HG03064 (cell line): Measurements from ENCODE around the gene RNASEH2C.
"Not testable (repeated sequence)": the region's sequence is repeated elsewhere in the genome, so short reads cannot be mapped to it uniquely, and the experiment has no call there.

Experiments
- ATAC-seq: cut with Tn5 transposase; IDR thresholded peaks from one replicate; pipeline ENCODE4 v1.9.1; 2021; ENCODE audit warnings: low read depth; ENCODE audit not compliant: unreplicated experiment

Gene RNASEH2C

DNA sequence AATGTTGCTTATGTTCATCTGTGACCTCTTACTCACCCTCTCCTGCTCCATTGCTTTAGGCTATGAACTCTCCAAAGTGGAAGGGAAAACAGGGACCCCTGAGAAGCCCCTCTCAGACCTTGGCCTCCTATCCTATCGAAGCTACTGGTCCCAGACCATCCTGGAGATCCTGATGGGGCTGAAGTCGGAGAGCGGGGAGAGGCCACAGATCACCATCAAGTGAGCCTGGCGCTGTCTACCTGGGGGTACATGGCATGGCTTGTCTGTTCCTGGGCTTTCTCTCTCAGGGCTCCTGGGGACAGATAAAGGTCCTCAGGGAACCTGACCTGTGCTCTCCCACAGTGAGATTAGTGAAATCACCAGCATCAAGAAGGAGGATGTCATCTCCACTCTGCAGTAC lies 2.1 kb downstream of the RNASEH2C start:
- ATAC-seq: no peak

DNA sequence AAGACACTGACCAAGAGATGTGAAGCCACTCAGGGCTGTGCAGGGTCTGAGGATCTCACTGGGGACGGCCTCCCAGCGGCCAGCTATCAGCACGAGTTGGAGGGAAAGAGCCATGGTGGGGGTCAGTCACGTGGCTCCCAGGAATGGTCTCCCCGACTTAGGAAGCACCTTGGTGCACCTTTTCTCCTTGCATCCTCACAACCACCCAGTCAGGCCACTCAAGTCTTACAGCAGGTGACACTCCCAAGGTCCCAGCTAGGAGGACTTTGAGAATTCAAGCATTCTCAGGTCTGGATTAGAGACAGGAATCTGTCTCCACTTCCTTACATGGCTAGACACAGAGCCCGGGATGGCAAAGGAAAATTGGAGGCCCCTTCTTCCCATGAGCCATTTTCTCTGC lies 2.7 kb downstream of the RNASEH2C start:
- ATAC-seq: no peak

- ATAC-seq: no peak
Measured at GRCh38 chr11:65716774-65717405, 3.7 kb downstream of the RNASEH2C start.

DNA sequence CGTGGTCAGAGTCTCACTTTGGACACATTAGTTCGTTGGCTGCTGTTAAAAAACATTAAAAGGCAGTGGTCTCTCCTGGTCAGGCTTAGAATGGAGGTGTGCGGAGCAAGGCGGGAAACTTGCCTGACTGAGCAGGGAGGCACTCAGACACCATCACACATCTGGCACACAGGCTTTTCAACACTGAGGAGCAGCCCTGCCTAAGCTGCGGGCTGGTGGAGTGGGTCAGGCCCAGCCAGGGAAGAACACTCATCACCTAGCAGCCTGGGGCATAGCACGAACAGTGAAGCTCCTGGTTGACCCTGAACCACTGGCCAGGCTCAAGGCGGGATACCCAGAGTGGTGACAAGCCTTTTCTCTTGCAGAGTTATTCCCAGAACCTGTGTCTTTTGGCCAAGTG lies 4.3 kb downstream of the RNASEH2C start:
- ATAC-seq: no peak

DNA sequence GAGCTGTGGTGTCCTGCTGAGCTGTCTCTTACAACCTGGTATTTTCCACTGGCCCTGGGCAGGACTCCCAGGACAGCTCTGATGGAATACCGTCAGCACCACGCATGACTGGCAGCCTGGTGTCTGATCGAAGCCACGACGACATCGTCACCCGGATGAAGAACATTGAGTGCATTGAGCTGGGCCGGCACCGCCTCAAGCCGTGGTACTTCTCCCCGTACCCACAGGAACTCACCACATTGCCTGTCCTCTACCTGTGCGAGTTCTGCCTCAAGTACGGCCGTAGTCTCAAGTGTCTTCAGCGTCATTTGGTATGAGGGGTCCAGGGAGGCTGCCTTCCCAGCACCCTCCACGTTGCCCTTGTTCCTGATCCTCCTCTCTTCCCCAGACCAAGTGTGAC lies 6.2 kb downstream of the RNASEH2C start:
- ATAC-seq: no peak

GRCh38 chr11:65713212-65713969 lies 7.2 kb downstream of the RNASEH2C start:
- no peak for ATAC-seq

GRCh38 chr11:65712633-65713076 lies 7.9 kb downstream of the RNASEH2C start:
- ATAC-seq: no peak

DNA sequence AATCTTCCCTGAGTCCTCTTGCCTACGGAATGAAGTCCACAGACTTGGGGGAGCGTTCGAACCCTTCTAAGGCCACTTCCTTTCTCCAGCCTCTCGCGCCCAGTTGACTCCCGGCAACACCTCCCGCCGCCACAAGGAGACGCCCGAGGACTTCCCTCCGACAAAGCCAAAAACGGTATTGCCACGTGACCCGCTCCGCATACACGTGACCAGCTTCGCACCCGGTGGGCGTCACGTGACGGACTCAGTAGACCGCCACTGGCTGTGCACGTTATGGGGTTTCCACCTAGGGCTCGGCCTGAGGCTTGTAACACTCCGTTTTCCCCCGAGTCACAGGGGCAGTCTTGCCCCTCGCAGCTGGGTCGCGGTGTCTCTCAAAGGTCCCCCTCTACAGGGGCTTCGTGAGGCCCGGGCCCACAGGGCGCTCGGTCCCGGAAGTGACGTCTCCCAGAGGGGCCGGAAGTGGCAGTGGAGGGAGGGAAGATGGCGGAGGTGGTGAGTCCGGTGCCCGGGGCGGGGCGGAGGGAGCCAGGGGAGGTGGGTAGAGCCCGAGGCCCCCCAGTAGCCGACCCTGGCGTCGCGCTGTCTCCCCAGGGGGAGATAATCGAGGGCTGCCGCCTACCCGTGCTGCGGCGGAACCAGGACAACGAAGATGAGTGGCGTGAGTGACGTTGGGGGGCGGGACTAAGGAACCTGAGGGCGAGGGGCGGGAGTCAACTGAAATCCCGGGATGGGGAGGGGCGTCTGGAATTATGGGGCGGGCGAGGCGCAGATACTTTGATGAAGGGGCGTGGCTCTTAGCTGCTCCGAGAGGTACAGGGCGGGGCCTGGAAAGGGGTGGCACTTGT lies 8.6 kb downstream of the RNASEH2C start, which contains the start of gene KAT5:
Gene KAT5 (plus strand): TSS at position 468 of the 848 bp plus-strand sequence. CDS start 16 bp downstream, at position 484.
- peak; percentile 63 for ATAC-seq

- no peak for ATAC-seq
Measured at GRCh38 chr11:65710421-65710820, 10.2 kb downstream of the RNASEH2C start.

- ATAC-seq: no peak
Measured at GRCh38 chr11:65709661-65710060, 10.9 kb downstream of the RNASEH2C start.

DNA sequence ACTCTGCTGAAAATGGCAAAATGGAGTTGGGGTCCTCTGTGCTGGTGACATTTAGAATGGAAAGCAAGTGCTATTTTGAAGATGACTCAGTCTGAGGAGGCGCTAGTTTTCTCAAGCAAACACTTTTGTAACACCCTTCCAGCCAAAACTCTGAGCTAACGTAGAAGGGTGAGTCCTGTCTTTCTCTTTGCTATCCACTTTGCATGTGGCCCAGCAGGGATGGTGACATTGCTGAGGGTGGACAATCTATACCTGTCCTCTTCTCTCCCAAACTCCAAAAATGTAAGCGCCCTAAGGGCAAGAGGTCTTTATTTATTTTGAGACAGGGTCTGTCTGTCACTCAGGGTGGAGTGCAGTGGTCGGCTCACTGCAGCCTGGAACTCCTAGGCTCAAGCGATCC lies 12.1 kb downstream of the RNASEH2C start:
- no peak for ATAC-seq

GRCh38 chr11:65707002-65707401 lies 13.6 kb downstream of the RNASEH2C start:
- not testable (repeated sequence) for ATAC-seq

DNA sequence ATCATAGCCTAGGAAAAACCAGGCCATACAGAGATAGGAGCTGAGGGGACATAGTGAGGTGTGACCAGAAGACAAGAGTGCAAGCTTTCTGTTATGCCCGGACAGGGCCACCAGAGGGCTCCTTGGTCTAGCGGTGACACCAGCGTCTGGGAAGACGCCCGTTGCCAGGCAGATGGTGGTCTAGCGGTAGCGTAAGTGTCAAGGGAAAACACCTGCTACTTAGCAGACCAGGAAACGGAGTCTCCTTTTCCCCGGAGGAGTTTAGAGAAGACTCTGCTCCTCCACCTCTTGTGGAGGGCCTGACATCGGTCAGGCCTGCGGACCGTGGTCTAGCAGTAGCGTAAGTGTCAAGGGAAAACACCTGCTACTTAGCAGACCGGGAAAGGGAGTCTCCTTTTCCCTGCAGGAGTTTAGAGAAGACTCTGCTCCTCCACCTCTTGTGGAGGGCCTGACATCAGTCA lies 14.3 kb downstream of the RNASEH2C start:
- ATAC-seq: not testable (repeated sequence)

DNA sequence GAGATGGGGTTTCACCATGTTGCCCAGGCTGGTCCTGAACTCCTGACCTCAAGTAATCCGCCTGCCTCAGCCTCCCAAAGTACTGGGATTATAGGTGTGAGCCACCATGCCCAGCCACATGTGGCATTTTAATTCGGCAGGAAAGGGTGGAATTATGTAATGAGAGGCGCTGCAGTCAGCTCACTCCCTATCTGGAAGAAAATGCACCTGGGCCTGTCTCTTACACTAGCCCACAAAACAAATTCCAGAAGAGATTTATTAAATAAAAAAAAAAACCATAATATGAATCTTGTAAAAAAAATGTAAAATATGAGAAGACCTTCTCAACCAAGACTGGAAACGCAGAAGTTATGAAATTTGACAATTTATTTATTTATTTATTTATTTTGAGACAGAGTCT lies 16.8 kb downstream of the RNASEH2C start:
- no peak for ATAC-seq

DNA sequence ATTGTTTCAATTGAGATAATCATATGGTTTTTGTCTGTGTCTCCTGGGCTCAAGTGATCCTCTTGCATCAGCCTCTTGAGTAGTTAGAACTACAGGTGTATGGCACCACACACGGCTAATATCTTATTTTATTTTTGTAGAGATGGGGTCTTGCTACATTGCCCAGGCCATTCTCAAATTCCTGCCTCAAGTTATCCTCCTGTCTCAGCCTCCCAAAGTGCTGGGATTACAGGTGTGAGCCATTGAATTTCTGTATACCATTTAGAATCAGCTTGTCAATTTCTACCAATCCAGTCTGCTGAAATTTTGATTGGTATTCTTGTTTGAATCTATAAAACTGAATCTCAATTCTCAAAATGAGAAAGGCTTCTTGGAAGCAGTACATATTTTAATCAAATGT lies 18.9 kb downstream of the RNASEH2C start:
- no peak for ATAC-seq

DNA sequence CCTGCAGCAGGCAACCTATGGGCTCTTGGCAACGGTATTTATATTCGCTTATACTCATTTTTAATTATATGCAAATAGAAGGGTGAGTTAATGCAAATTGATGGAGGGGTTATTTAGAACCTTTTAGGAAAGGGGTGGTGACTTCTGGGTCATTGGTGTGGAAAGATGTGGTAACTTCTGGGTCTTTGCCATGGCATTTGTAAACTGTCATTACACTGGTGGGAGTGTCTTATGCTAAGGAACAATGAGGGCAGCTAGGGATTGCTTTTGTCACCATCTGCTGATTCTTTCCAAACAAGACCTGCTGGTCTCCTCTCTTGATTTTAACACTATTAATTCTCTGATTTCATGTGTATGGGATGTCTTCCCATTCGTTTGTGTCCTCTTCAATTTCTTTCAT lies 20.2 kb downstream of the RNASEH2C start:
- ATAC-seq: no peak

DNA sequence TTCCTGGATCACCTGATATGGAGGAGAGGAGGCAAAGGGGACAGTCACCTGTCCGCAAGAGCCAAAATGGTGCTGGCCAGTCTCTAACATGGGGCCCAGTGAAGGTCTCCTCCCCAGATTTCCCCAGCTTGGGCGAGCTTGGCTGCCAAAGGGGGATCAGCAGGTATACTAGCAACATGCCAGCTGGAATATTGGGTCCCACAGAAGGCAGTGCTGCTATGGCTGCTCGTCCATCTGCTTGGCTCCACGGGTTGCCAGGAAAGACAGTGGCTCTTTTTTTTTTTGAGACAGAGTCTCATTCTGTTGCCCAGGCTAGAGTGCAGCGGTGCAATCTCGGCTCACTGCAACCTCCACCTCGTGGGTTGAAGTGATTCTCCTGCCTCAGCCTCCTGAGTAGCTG lies 21.3 kb downstream of the RNASEH2C start:
- ATAC-seq: no peak

DNA sequence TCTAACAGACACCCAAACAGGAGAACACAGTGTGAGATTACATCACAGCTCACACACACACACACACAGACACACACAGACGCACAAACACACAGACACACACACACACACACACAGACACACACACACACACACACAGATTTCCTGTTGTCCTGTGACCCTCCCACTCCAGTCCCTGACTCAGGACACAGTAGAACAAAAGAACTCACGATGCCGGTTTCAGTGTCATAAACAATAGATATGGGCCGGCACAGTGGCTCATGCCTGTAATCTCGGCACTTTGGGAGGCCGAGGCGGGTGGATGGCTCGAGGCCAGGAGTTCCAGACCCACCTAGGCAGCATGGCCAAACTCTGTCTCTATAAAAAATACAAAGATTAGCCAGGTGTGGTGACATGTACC lies 22.4 kb downstream of the RNASEH2C start:
- ATAC-seq: no peak

DNA sequence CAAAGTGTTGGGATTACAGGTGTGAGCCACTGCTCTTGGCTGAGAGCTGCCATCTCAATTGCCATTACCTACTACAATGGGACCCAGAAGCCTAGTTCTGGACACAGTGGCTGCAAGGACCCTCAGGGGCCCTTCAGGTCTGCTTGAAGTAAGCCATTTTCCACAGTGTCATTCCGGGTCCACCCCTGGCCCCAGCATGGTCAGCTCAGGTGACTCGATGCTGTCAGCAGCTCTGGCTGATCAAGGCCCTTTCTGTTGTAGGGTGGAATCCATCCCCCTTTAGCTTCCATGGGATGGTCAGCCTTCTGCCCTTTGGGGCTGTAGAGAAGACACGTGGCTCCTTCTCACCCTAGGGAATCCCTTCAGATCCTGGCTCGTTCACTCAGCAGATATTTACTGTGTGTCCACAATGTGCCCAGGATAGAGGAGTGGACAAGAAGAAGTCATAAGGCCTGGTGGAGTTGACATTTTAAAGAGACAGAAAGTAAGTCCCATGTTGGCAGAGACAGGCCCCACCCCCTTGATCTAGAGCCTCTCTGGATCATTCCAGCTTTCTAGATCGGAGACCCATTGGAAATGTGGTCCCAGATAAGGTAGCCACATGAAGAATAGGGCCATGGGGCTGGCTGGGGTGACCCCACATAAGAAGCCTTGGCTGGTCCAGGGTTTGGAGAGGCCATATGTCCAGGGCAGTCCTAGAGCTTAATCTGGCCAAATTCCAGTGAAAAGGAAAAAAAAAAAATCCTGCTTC lies 23.6 kb downstream of the RNASEH2C start:
- no peak for ATAC-seq

GRCh38 chr11:65695459-65696241 lies 24.9 kb downstream of the RNASEH2C start:
- no peak for ATAC-seq
